Lung (tissue), 12 donors: Measurements from ENCODE around the gene CBFB. TPM values are rescaled to one million over a fixed set of nuclear protein-coding genes. Genes with fewer than 3 reads are reported as not detected.

Experiments used
- ATAC-seq: fragments of 200-7000 bp; cut with Tn5 transposase; one replicate; pipeline ENCODE4 v1.9.1; 2020; ENCODE audit warnings: moderate number of reproducible peaks; ENCODE audit not compliant: insufficient read depth, low FRiP score
- DNase-seq, 3 donors: peaks; one replicate each; pipeline ENCODE4 v3.0.0-alpha.2; 2013 to 2017
- H3K27ac ChIP-seq, 2 donors: one replicate each; pipeline ENCODE4 v1.5.1; 2013; ENCODE audit warnings: mild to moderate bottlenecking in 2 of 2, moderate library complexity in 2 of 2, control low read depth in 1 of 2, inconsistent platforms in 1 of 2, low read depth in 1 of 2, low read length in 1 of 2
- H3K27me3 ChIP-seq, 3 donors: one replicate each; pipeline ENCODE4 v1.5.1; 2013; ENCODE audit warnings: low read length in 2 of 3; ENCODE audit not compliant: control insufficient read depth in 3 of 3, insufficient read depth in 3 of 3
- H3K36me3 ChIP-seq, 4 donors: one replicate each; pipeline ENCODE4 v1.5.1; 2013; ENCODE audit warnings: low read length in 4 of 4, mild to moderate bottlenecking in 1 of 4, moderate library complexity in 1 of 4; ENCODE audit not compliant: control insufficient read depth in 4 of 4, insufficient read depth in 4 of 4
- H3K4me1 ChIP-seq, 5 donors: one replicate each; pipeline ENCODE4 v1.5.1; 2013; ENCODE audit warnings: low read length in 5 of 5, mild to moderate bottlenecking in 2 of 5, moderate library complexity in 1 of 5; ENCODE audit not compliant: control insufficient read depth in 5 of 5, insufficient read depth in 5 of 5
- H3K4me3 ChIP-seq: one replicate; pipeline ENCODE4 v1.5.1; 2013; ENCODE audit warnings: mild to moderate bottlenecking, control low read depth, moderate library complexity
- H3K9ac ChIP-seq, 2 donors: one replicate each; pipeline ENCODE4 v1.5.1; 2013; ENCODE audit warnings: low read length in 2 of 2, control low read depth in 1 of 2; ENCODE audit not compliant: insufficient read depth in 1 of 2
- H3K9me3 ChIP-seq, 4 donors: one replicate each; pipeline ENCODE4 v1.5.1; 2013; ENCODE audit warnings: low read length in 3 of 4, mild to moderate bottlenecking in 1 of 4, moderate library complexity in 1 of 4; ENCODE audit not compliant: control insufficient read depth in 4 of 4, insufficient read depth in 3 of 4
- CTCF ChIP-seq: IDR thresholded peaks from 2 replicates; pipeline ENCODE4 v1.5.1; 2012; ENCODE audit warnings: mild to moderate bottlenecking; ENCODE audit errors: control extremely low read depth, extremely low read depth
- whole genome bisulfite sequencing, 2 donors: extraction: QIAGEN DNeasy Blood & Tissue Kit; methylation state at CpG; one replicate each; pipeline ENCODE4 v1.1.7; 2013; 5-methylcytosine and 5-hydroxymethylcytosine counted together
- polyA plus RNA-seq, 2 donors: library from polyadenylated mRNA; stranded (reverse); fragments of 200-250 nt; gene quantifications; one replicate each; pipeline ENCODE4 v1.2.1, GENCODE V29; 2013
- total RNA-seq, 2 donors: library from RNA; depleted of rRNA in 1 of 2; stranded (reverse); fragments of >200 nt in 1 of 2; gene quantifications; one replicate each; pipeline ENCODE4 v1.2.1, GENCODE V29; 2014 to 2021
- donor health status: control.
- donor health status: control.
- donor health status: Bipolar disorder and iron deficiency.
- donor health status: healthy.
- donor health status: DM: yes; HTN: yes; CAD: no.

The CBFB gene
- total and polyA plus RNA-seq, 4 donors, result 23.3 to 59.4 (median 38.6) TPM

- DNase-seq, result no peak
- no peak overlapping the region for H3K9ac ChIP-seq
- H3K9me3 ChIP-seq, result no peaks in the 10 kb centered on the region
- no peak for ATAC-seq
- no peak overlapping the region for H3K27ac ChIP-seq
- H3K4me3 ChIP-seq, result no peak overlapping the region
- peaks cover 0 to 13% (median 4%) of the 10 kb centered on the region in 5 donors for H3K4me1 ChIP-seq
- no peaks in the 10 kb centered on the region for H3K27me3 ChIP-seq
- no peaks in the 10 kb centered on the region for H3K36me3 ChIP-seq
- WGBS, 2 donors, result 91 to 95% methylated on average over 8 of the region's 8 CpGs
- TF ChIP-seq CTCF, result no peak
These were observed 9.8 kb upstream of the CBFB start for GRCh38 chr16:67019171-67019570.

GRCh38 chr16:67021321-67021720 lies 7.6 kb upstream of the CBFB start:
- no peak for ATAC-seq
- H3K9ac ChIP-seq, result no peak overlapping the region
- H3K9me3 ChIP-seq, result no peaks in the 10 kb centered on the region
- no peak for DNase-seq
- no peak overlapping the region for H3K27ac ChIP-seq
- no peaks in the 10 kb centered on the region for H3K27me3 ChIP-seq
- H3K4me1 ChIP-seq, result peaks cover 0 to 16% (median 0%) of the 10 kb centered on the region in 5 donors
- H3K4me3 ChIP-seq, result no peak overlapping the region
- no peak for TF ChIP-seq CTCF
- no peaks in the 10 kb centered on the region for H3K36me3 ChIP-seq
- WGBS, 2 donors, result 83 to 87% methylated on average over 3 of the region's 3 CpGs

- 71 to 86% methylated on average over 4 of the region's 4 CpGs for WGBS, 2 donors
- ATAC-seq (no peak), DNase-seq (no peak)
- no peaks in the 10 kb centered on the region for H3K27me3 ChIP-seq
- H3K4me1 ChIP-seq, result peaks cover 0 to 16% (median 0%) of the 10 kb centered on the region in 5 donors
- no peak for TF ChIP-seq CTCF
- H3K36me3 ChIP-seq, result no peaks in the 10 kb centered on the region
- H3K9me3 ChIP-seq, result no peaks in the 10 kb centered on the region
- H3K9ac ChIP-seq, result no peak overlapping the region
- no peak overlapping the region for H3K4me3 ChIP-seq
- H3K27ac ChIP-seq, result no peak overlapping the region
These were observed 6.3 kb upstream of the CBFB start for GRCh38 chr16:67022531-67023214.

- TF ChIP-seq CTCF, result no peak
- Histone ChIP-seq H3K27ac (no peak overlapping the region), H3K9ac (no peak overlapping the region), H3K4me1 (peaks cover 0 to 24% (median 4%) of the 10 kb centered on the region in 5 donors), H3K4me3 (no peak overlapping the region), H3K36me3 (no peaks in the 10 kb centered on the region), H3K9me3 (no peaks in the 10 kb centered on the region), H3K27me3 (no peaks in the 10 kb centered on the region)
- 93 to 96% methylated on average over 1 of the region's 1 CpG for WGBS, 2 donors
- no peak for DNase-seq
- ATAC-seq, result no peak
These were observed 5.3 kb upstream of the CBFB start for GRCh38 chr16:67023689-67024088.
